Stomach (tissue), 4 donors: ENCODE measurements around the gene CBFA2T3.
"Not testable (repeated sequence)": the region's sequence is repeated elsewhere in the genome, so short reads cannot be mapped to it uniquely, and the experiment has no call there.

ENCODE experiments used
- EP300 ChIP-seq: sonication (generic); formaldehyde crosslinking; IDR thresholded peaks from one replicate; pipeline ENCODE4 v1.6.1; 2017; ENCODE audit warnings: antibody characterized with exemption
- POLR2A ChIP-seq, 4 donors: fragments of 450-650 bp; IDR thresholded peaks; one replicate each; pipeline ENCODE4 v1.6.1; 2016; ENCODE audit warnings: antibody characterized with exemption in 4 of 4, control low read depth in 2 of 4, mild to moderate bottlenecking in 1 of 4, moderate library complexity in 1 of 4
- TF ChIP-seq, protein P1 (sequence below), 7 experiments: fragments of 450-650 bp in 4 of 7; fragments of 200-600 bp in 3 of 7; sonication (generic) in 3 of 7; IDR thresholded peaks; one replicate each; pipeline ENCODE4 v1.5.1; 2016 to 2019; ENCODE audit warnings: antibody characterized with exemption in 7 of 7, control low read depth in 2 of 7, mild to moderate bottlenecking in 1 of 7

DNA sequence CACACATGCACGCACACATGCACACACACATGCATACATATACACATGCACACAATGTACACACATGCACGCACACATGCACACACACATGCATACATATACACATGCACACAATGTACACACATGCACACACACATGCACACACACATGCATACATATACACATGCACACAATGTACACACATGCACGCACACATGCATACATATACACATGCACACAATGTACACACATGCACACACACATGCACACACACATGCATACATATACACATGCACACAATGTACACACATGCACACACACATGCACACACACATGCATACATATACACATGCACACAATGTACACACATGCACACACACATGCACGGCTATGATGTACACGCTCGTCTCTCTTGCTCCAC lies 82.7 kb downstream of the CBFA2T3 start:
- TF ChIP-seq POLR2A (IDR thresholded peaks at IDR 0.05); EP300: not testable (repeated sequence)
- TF ChIP-seq, protein P1, sequence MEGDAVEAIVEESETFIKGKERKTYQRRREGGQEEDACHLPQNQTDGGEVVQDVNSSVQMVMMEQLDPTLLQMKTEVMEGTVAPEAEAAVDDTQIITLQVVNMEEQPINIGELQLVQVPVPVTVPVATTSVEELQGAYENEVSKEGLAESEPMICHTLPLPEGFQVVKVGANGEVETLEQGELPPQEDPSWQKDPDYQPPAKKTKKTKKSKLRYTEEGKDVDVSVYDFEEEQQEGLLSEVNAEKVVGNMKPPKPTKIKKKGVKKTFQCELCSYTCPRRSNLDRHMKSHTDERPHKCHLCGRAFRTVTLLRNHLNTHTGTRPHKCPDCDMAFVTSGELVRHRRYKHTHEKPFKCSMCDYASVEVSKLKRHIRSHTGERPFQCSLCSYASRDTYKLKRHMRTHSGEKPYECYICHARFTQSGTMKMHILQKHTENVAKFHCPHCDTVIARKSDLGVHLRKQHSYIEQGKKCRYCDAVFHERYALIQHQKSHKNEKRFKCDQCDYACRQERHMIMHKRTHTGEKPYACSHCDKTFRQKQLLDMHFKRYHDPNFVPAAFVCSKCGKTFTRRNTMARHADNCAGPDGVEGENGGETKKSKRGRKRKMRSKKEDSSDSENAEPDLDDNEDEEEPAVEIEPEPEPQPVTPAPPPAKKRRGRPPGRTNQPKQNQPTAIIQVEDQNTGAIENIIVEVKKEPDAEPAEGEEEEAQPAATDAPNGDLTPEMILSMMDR (IDR thresholded peaks at IDR 0.05), result not testable (repeated sequence)
